Natural killer cell treated with Interleukin-12 subunit alpha and Interleukin-12 subunit beta and Interleukin-15 and Interleukin-18, amount 100 ng/mL, for 72 hours (primary cell): ENCODE results near the gene COG2. TPM values are rescaled to one million over a fixed set of nuclear protein-coding genes. Genes with fewer than 3 reads are reported as not detected.
"Not testable (repeated sequence)": the region's sequence is repeated elsewhere in the genome, so short reads cannot be mapped to it uniquely, and the experiment has no call there.

Source experiments
- ATAC-seq, 2 donors: fragments of 150-1000 bp; cut with Tn5 transposase in 1 of 2; sonication (Bioruptor Pico), chemical (Tn5 transposase) in 1 of 2; 2 replicates each; pipeline ENCODE4 v1.10.0; 2021
- DNase-seq: peaks from one replicate; pipeline ENCODE4 v3.0.0; 2022; ENCODE audit warnings: low spot score
- H3K27ac Mint-ChIP-seq, 2 donors: 1 replicate in 1 of 2; 2 replicates in 1 of 2; pipeline ENCODE4 v1.8.0; 2022; ENCODE audit warnings: mixed read lengths in 2 of 2, mild to moderate bottlenecking in 1 of 2, moderate library complexity in 1 of 2
- H3K27me3 Mint-ChIP-seq, 2 donors: 1 replicate in 1 of 2; 2 replicates in 1 of 2; pipeline ENCODE4 v1.8.0; 2022; ENCODE audit warnings: mixed read lengths in 2 of 2
- H3K36me3 Mint-ChIP-seq: one replicate; pipeline ENCODE4 v1.8.0; 2022; ENCODE audit warnings: mixed read lengths
- H3K4me1 Mint-ChIP-seq, 2 donors: 1 replicate in 1 of 2; 2 replicates in 1 of 2; pipeline ENCODE4 v1.8.0; 2022; ENCODE audit warnings: low read depth in 2 of 2, mixed read lengths in 2 of 2, mild to moderate bottlenecking in 1 of 2
- H3K4me3 Mint-ChIP-seq: one replicate; pipeline ENCODE4 v1.8.0; 2022; ENCODE audit warnings: mixed read lengths
- H3K9me3 Mint-ChIP-seq: 2 replicates; pipeline ENCODE4 v1.8.0; 2022; ENCODE audit warnings: mixed read lengths
- total RNA-seq, 2 donors: library from RNA; stranded (reverse); gene quantifications; one replicate each; pipeline ENCODE4 v1.2.3, GENCODE V29; 2022

Gene COG2
- total RNA-seq, 2 donors from 2014 or later = 21.8 to 36.1 TPM

DNA sequence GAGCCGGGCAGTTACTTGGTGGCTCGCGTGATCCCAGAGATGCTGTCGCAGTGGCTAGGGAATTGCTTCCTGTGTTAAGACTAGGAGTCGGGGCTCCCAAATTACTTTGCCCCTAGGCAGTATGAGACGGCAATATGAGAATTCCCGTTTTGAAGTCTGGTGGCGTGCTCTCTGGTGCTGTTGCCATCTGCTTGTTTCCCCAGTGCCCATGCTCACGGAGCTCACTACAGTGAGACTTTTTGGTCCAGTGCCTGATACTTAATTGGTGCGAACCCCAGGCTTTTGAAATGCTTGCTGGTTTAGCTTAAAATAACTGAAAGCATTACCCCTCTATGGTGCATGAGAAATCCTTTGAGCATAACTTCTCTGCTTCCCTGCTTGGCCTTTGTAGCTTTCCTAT is 49.3 kb downstream of the COG2 start:
- ATAC-seq (no peak), DNase-seq (no peak)
- H3K36me3 Mint-ChIP-seq = peaks cover 43% of the 10 kb centered on the region
- no peak overlapping the region for H3K4me3 Mint-ChIP-seq
- H3K4me1 Mint-ChIP-seq = peaks cover 0 to 4% of the 10 kb centered on the region in 2 donors
- H3K27ac Mint-ChIP-seq = no peak overlapping the region
- H3K9me3 Mint-ChIP-seq = no peaks in the 10 kb centered on the region
- H3K27me3 Mint-ChIP-seq = no peaks in the 10 kb centered on the region

DNA sequence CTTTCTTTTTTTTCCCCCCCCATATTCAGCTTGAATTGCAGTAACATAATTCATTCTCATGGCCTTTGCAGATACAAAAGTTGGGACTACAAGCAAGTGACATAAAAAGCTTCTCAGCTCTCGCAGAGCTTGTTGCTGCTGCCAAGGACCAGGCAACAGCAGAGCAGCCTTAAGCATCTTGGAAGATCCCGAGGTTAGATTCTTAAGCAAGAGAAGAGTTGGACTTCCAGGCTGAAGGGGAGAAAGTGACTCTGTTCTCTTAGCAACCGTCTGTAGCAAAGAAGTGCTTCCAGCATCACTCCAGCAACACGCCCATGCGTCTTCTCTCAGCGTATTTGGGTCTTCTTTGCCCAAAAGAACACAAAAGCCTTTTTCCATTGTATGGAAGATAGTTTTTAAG is 50.9 kb downstream of the COG2 start:
- H3K4me1 Mint-ChIP-seq = peaks cover 0 to 4% of the 10 kb centered on the region in 2 donors
- no peak for ATAC-seq
- H3K36me3 Mint-ChIP-seq = peaks cover 33% of the 10 kb centered on the region
- no peak overlapping the region for H3K27ac Mint-ChIP-seq
- DNase-seq = no peak
- no peaks in the 10 kb centered on the region for H3K9me3 Mint-ChIP-seq
- H3K4me3 Mint-ChIP-seq = no peak overlapping the region
- no peaks in the 10 kb centered on the region for H3K27me3 Mint-ChIP-seq

DNA sequence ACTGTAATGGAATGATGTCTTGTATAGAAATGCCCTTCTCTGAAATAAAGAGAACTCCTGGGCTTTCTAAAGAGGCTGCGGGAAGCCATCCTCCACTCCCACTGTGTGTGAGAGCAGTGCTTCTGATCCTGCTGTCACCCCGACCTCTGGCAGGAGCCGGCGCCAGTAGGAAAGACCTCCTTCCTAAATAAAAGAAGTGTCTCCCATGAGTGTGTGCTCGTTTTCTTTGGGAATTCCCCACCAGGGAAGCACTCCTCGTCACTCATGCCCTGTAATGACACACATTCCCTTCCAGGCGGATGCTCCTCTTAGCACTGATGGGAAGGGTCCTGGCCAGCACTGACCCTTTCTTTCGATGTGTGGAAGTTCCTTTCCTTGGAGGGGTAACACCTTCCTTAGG is 51.5 kb downstream of the COG2 start:
- peaks cover 0 to 4% of the 10 kb centered on the region in 2 donors for H3K4me1 Mint-ChIP-seq
- H3K27me3 Mint-ChIP-seq = no peaks in the 10 kb centered on the region
- peaks cover 28% of the 10 kb centered on the region for H3K36me3 Mint-ChIP-seq
- no peak for DNase-seq
- H3K27ac Mint-ChIP-seq = no peak overlapping the region
- H3K4me3 Mint-ChIP-seq = no peak overlapping the region
- ATAC-seq = no peak
- no peaks in the 10 kb centered on the region for H3K9me3 Mint-ChIP-seq

DNA sequence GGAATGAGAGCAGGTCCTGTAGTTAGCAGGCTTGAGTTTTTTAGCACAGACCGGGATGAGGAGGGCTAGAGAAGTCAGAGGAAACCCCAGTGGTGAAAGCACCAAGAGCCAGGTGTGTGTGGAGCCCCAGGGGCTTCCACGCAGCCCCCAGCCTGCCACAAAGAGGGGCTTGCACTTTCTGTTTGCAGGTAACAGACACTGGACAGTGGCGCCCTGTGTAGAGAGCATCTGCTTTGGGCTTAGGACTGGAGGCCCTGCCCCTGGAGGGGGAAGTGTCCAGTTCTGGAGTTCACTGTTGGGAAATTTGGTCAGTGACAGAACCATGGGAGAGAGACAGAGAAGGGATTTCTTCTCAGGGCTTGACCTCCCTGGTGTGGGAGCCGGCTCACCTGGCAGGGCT is 52.2 kb downstream of the COG2 start:
- Mint-ChIP-seq H3K4me3 (no peak overlapping the region), H3K27ac (no peak overlapping the region), H3K36me3 (peaks cover 26% of the 10 kb centered on the region), H3K4me1 (peaks cover 0 to 4% of the 10 kb centered on the region in 2 donors), H3K27me3 (no peaks in the 10 kb centered on the region), H3K9me3 (no peaks in the 10 kb centered on the region)
- DNase-seq (no peak), ATAC-seq (no peak)

DNA sequence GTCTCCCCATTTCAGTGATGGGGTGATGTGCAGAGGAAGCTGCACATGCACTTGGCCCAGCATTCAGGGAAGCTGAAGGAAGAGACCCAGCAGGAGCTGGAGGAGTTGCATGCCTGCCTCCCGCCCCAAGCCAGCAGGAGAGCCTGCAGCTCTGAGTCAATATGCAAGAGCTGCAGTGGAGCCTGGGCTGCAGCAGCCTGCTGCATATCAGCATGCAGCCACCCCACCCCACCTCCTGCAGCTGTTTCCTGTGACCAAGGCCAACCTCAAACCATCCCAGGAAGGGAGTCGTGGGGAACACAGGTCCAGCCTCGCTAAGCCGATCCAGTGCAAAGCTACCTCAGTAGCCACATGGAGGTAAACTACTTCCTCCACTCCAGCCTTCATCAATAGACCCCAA is 52.7 kb downstream of the COG2 start:
- ATAC-seq (no peak), DNase-seq (no peak)
- Mint-ChIP-seq H3K4me1 (peaks cover 0 to 4% of the 10 kb centered on the region in 2 donors), H3K9me3 (no peaks in the 10 kb centered on the region), H3K36me3 (peaks cover 21% of the 10 kb centered on the region), H3K4me3 (no peak overlapping the region), H3K27me3 (peaks cover 0 to 3% of the 10 kb centered on the region in 2 donors), H3K27ac (no peak overlapping the region)

DNA sequence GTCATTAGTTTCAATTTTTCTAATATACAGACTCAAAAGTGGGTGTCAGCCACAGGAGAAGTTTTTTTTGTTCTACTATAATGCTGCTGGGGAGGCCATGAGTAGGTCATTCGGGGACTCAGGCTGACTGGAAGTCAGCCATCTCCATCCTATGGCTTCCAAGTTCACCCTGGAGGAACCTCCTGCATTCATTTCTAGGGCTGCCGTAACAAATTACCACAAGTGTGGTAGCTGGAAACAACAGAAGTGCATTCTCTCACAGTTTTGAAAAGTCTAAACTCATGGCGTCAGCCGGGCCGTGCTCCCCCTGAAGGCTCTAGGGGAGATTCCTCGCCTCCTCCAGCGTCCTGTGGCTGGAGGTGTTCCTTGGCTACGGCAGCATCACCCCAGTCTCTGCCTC is 53.9 kb downstream of the COG2 start:
- Mint-ChIP-seq H3K36me3 (peaks cover 15% of the 10 kb centered on the region), H3K4me1 (peaks cover 0 to 4% of the 10 kb centered on the region in 2 donors), H3K4me3 (no peak overlapping the region), H3K27me3 (peaks cover 2 to 4% of the 10 kb centered on the region in 2 donors), H3K27ac (no peak overlapping the region), H3K9me3 (no peaks in the 10 kb centered on the region)
- DNase-seq (no peak), ATAC-seq (no peak)

DNA sequence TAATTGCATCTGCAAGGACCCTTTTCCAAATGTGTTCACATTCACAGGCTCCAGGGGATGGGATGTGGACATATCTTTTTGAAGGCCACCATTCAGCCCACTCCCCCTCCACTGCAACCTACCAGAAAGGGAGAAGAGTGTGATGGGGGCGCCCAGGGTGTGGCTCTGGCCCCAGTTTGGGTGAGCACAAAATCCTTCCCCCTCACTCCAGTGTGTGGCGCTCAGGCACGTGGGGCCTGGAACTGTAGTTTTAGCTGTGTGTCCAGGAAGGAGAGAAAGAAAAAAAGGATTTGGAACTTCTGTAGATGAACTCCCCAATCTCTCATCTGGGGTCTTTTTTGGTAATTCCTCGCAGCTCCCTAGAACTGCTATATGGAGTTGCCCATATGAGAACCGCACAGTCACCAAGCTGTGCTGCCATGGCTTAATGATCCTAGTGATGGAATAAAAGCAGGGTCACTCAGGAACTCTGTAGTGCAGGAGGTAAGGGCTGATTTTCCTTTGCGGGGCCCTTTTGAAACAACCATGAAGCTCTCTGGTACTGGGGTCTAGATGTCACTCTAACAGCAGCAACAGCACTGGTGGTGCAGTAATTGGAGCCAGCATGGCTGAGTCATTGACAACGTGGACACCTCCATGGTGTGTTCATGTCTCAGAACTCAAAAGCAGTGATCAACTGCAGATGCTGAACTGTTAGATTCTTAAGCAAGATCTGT is 54.6 kb downstream of the COG2 start:
- peaks cover 2 to 4% of the 10 kb centered on the region in 2 donors for H3K27me3 Mint-ChIP-seq
- no peaks in the 10 kb centered on the region for H3K9me3 Mint-ChIP-seq
- DNase-seq (no peak), ATAC-seq (no peak)
- H3K4me1 Mint-ChIP-seq = peaks cover 0 to 4% of the 10 kb centered on the region in 2 donors
- H3K4me3 Mint-ChIP-seq = no peak overlapping the region
- no peak overlapping the region for H3K27ac Mint-ChIP-seq
- H3K36me3 Mint-ChIP-seq = peaks cover 10% of the 10 kb centered on the region

DNA sequence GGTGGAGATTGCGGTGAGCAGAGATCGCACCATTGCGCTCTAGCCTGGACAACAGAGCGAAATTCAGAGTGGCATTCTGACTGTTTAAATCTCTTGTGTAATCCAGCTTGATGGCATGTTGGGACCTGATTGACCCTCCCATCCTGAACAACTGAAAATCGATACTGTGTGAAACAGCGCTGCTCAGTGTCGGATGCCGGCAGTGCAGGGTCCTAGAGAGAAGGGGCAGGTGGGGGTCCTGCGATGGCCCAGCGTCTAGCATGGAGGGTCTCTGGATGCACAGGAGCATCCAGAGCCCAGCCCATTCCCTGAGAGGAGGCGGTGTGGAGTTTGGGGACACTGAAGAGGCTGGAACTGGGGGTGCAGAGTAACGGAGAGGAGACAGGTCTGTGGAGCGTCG is 55.8 kb downstream of the COG2 start:
- peaks cover 2 to 4% of the 10 kb centered on the region in 2 donors for H3K27me3 Mint-ChIP-seq
- H3K9me3 Mint-ChIP-seq = no peaks in the 10 kb centered on the region
- peaks cover 0 to 4% of the 10 kb centered on the region in 2 donors for H3K4me1 Mint-ChIP-seq
- H3K27ac Mint-ChIP-seq = no peak overlapping the region
- no peaks in the 10 kb centered on the region for H3K36me3 Mint-ChIP-seq
- DNase-seq (no peak), ATAC-seq (no peak)
- no peak overlapping the region for H3K4me3 Mint-ChIP-seq

DNA sequence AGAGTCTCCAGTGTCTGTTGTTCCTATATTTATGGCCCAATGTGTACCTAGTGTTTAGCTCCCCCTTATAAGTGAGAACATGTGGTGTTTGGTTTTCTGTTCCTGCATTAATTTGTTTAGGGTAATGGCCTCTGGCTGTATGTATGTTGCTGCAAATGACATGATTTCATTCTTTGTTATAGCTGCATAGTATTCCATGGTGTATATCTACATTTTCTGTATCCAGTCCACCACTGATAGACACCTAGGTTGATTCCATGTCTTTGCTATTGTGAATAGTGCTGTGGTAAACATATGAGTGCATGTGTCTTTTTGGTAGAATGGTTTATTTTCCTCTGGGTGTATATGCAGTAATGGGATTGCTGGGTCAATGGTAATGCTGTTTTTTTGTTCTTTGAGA is 56.7 kb downstream of the COG2 start:
- ATAC-seq, H3K36me3 Mint-ChIP-seq, H3K27ac Mint-ChIP-seq: not testable (repeated sequence)

DNA sequence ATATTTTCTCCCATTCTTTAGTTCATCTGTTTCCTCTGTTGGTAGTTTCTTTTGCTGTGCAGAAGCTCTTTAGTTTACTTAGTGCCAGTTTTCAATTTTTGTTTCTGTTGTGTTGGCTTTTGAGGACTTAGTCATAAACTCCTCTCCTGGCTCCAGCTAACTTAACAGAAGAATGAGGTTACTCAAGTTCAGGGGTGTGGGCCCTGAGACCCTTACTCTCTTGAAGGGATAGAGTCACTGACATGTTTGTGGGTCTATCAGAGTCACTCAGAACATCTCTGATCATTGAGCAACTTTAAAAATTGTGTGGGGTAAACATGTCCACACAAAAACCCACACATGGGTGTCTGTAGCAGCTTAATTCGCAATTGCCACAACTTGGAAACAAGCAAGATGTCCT is 57.4 kb downstream of the COG2 start:
- H3K36me3 Mint-ChIP-seq = no peaks in the 10 kb centered on the region
- no peak for DNase-seq
- H3K4me3 Mint-ChIP-seq = no peak overlapping the region
- H3K27me3 Mint-ChIP-seq = peaks cover 2 to 4% of the 10 kb centered on the region in 2 donors
- no peak overlapping the region for H3K27ac Mint-ChIP-seq
- H3K4me1 Mint-ChIP-seq = no peaks in the 10 kb centered on the region
- ATAC-seq = no peak
- H3K9me3 Mint-ChIP-seq = no peaks in the 10 kb centered on the region

More for the DNA sequence above, 56.7 kb downstream of the COG2 start:
- DNase-seq, H3K4me1 Mint-ChIP-seq, H3K9me3 Mint-ChIP-seq, H3K4me3 Mint-ChIP-seq, H3K27me3 Mint-ChIP-seq: not testable (repeated sequence)

DNA sequence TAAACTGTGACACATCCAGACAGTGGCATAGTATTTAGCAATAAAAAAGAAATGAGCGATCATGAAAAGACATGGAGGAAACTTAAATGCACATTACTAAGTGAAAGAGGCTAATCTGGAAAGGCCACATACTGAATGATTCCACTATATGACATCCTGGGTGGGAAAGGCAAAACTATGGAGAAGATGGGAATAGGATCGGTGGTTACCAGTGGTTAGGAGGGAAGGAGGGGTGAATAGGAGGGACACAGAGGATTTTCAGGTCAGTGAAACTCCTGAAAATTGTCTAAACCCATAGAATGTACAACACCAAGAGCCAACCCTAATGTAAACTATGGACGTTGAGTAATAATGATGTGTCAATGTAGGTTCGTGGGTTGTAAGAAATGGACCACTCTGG is 57.9 kb downstream of the COG2 start:
- peaks cover 2 to 4% of the 10 kb centered on the region in 2 donors for H3K27me3 Mint-ChIP-seq
- no peaks in the 10 kb centered on the region for H3K4me1 Mint-ChIP-seq
- no peak for ATAC-seq
- no peak for DNase-seq
- H3K4me3 Mint-ChIP-seq = no peak overlapping the region
- no peak overlapping the region for H3K27ac Mint-ChIP-seq
- no peaks in the 10 kb centered on the region for H3K36me3 Mint-ChIP-seq
- H3K9me3 Mint-ChIP-seq = no peaks in the 10 kb centered on the region

DNA sequence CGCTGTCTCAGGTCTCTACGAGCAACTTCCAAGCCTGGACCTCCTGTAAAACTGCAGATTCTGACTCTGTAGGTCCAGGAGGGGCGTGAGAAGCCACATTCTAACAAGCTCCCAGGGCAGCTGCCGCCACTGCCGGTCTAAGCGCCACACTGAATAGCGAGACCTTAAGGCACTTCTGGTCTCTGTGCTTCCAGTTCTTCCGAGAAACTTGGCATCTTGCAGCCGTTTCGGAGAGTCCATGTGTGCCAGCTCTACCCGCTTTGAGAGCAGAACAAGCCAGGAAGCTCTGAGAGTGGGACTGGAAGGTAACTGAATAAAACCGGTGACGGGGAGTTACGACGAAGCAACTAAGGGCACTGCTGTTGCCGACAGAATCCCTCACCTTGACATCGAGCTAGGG is 59.2 kb downstream of the COG2 start:
- Mint-ChIP-seq H3K9me3 (no peaks in the 10 kb centered on the region), H3K4me1 (no peaks in the 10 kb centered on the region), H3K4me3 (no peak overlapping the region), H3K27me3 (peaks cover 2 to 4% of the 10 kb centered on the region in 2 donors), H3K36me3 (no peaks in the 10 kb centered on the region), H3K27ac (no peak overlapping the region)
- ATAC-seq = no peak
- no peak for DNase-seq

DNA sequence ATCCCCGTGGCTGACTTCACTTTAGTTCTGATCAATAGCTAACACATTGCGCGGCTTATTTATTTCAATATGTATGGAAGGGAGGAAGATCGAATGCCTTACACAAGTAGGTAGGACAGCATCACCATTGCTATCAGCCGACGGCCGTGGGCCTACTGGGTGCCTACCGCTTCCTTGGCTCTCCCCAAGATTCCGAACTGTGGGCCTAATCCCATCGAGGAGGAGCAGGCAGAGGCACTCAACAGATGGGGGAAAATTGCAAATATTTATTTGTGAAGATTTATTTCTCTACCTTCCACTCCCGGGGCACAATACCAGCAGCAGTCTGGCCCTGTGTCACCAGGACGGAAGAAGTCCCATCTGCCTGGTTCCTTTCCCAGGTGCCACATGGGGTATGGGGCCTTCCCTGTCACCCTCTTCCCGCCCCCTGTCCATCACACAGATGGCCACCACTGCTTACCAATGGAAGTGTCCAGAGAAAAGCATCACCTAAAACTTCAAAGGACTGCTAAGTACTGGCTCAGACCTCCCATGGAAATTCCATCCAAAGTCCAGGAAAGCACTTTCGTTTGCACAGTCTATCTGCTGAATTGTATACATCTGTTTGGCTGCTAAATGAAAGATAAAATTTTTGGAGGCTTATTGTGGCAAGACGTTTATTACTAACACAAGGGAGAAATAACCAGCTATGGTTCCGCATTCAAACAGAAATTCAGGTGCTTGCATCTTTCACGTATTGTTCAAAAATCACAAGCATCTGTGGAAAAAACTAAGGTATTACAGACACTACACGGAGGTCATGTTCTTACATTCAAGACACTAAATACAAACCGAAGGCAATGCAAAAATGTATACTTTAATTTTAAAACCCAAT is 59.9 kb downstream of the COG2 start:
- DNase-seq = peak; percentile 40
- Mint-ChIP-seq H3K27me3 (peaks cover 2 to 4% of the 10 kb centered on the region in 2 donors), H3K9me3 (no peaks in the 10 kb centered on the region), H3K27ac (no peak overlapping the region), H3K36me3 (no peaks in the 10 kb centered on the region), H3K4me1 (no peaks in the 10 kb centered on the region), H3K4me3 (no peak overlapping the region)
- ATAC-seq = no peak

DNA sequence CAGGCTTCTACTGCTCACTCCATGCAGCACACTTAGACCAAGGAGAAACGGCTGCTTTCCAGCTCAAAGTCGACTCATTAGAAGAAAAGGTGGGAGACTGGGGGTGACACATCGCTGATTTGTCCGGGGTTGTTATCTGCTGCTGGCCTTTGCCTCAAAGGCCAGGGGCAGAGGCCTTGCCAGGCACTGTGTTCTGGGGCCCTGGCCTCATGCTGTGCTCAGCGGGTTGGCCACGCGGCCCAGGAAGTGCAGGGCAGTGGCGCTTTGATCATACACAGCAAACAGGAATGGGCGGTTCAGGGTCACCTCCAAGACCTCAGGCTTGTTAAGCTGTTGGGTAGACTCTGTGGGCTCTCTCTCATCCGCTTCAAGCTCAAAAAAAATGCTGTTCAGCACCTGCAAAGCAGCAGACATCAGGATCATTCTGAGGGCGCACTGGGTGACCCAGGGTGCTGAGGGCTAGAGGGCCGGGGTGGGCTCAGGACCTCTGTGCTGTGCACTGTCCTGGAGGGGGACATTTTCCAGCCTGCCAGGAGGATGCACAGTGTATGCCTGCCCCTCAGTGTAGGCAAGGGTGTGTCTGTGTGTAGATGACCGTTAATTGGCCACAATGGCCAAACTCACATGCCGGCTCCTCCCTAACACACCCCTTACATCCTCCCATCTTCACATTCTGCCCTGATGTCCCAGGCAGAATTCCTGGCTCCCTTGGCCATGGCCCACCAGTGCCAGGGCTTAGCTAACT is 60.8 kb downstream of the COG2 start:
- Mint-ChIP-seq H3K4me1 (peaks cover 0 to 5% of the 10 kb centered on the region in 2 donors), H3K36me3 (no peaks in the 10 kb centered on the region), H3K27ac (no peak overlapping the region), H3K9me3 (no peaks in the 10 kb centered on the region), H3K4me3 (no peak overlapping the region), H3K27me3 (peaks cover 4 to 5% of the 10 kb centered on the region in 2 donors)
- peak; percentile 34 to 38 for ATAC-seq
- DNase-seq = peak; percentile 39
